ENCODE data around the gene DNAJC1.

GRCh38 chr10:21843645-21844044, 159.9 kb downstream of the DNAJC1 start:
- no peak for TF ChIP-seq CTCF (IDR thresholded peaks at IDR 0.05)
- no peak for TF ChIP-seq POLR2A (IDR thresholded peaks at IDR 0.05)

Measured in lower leg skin (tissue), 3 donors.